ENCODE measurements around the gene CTBP1. TPM values are rescaled to one million over a fixed set of nuclear protein-coding genes. Genes with fewer than 3 reads are reported as not detected.

The CTBP1 gene
- total and polyA plus RNA-seq, 2 of the 8 experiments (the other 6 are each of a cell fraction or from before 2014, with no cell fraction given), result 128 to 185 TPM

GRCh38 chr4:1171311-1172227, 77.4 kb downstream of the CTBP1 start (continued):
- no peak for TF ChIP-seq CHD7 (IDR thresholded peaks at IDR 0.05; ENCODE audit: insufficient replicate concordance, low read length)
- no peak for TF ChIP-seq SIX5 (IDR thresholded peaks at IDR 0.05; ENCODE audit: low read depth, low read length)
- TF ChIP-seq JUN (IDR thresholded peaks at IDR 0.05; ENCODE audit: low read depth, low read length), result no peak
